SK-N-SH (cell line): ENCODE results near the gene PTMS. TPM values are rescaled to one million over a fixed set of nuclear protein-coding genes. Genes with fewer than 3 reads are reported as not detected.
A peak's percentile ranks its signal among the peaks of the same experiment; 100 is the strongest.

ENCODE experiments used
- CTCF ChIA-PET: fragments of 300-600, 350-600 bp; formaldehyde crosslinking; extraction: SDS; loops from one replicate; lab custom pipeline; 2021; lab: Yijun Ruan, JAX
- POLR2A ChIA-PET: fragments of 350-600 bp; sonication (Branson Sonifier 250); formaldehyde crosslinking; extraction: SDS; loops from one replicate; lab custom pipeline; 2020; ENCODE audit warnings: antibody characterized with exemption, inconsistent platforms; lab: Yijun Ruan, JAX
- DNase-seq: peaks from one replicate; pipeline ENCODE4 v3.0.0; 2012
- H2AFZ ChIP-seq: fragments of 200-600 bp; sonication (generic); 2 replicates; pipeline ENCODE4 v1.8.1; 2016; ENCODE audit warnings: antibody characterized with exemption, mild to moderate bottlenecking, low read depth
- H3F3A ChIP-seq: fragments of 200-600 bp; sonication (generic); replicated peaks from 2 replicates; pipeline ENCODE3; 2016; ENCODE audit warnings: antibody characterized with exemption, mild to moderate bottlenecking; ENCODE audit not compliant: insufficient read depth
- H3K27ac ChIP-seq, 2 experiments: fragments of 200-500 bp in 1 of 2; fragments of 200-600 bp in 1 of 2; sonication (Bioruptor generic) in 1 of 2; sonication (generic), shearing (Covaris generic) in 1 of 2; 2 replicates each; pipeline versions ENCODE4 v1.5.1 to v1.6.1; 2014 to 2016; ENCODE audit warnings: low read depth in 2 of 2, inconsistent platforms in 1 of 2, low read length in 1 of 2, mild to moderate bottlenecking in 1 of 2, mixed read lengths in 1 of 2
- H3K27me3 ChIP-seq: fragments of 200-600 bp; sonication (generic), shearing (Covaris generic); 2 replicates; pipeline ENCODE4 v1.6.1; 2016; ENCODE audit warnings: mixed run types; ENCODE audit not compliant: insufficient read depth
- H3K36me3 ChIP-seq, 2 experiments: fragments of 200-500 bp in 1 of 2; fragments of 200-600 bp in 1 of 2; sonication (Bioruptor generic) in 1 of 2; sonication (generic) in 1 of 2; replicated peaks in 1 of 2; 2 replicates each; pipeline versions ENCODE3 to v1.5.1; 2014 to 2016; ENCODE audit warnings: low read length in 1 of 2, mild to moderate bottlenecking in 1 of 2; ENCODE audit not compliant: insufficient read depth in 2 of 2, control insufficient read depth in 1 of 2
- H3K4me1 ChIP-seq, 2 experiments: fragments of 200-500 bp in 1 of 2; fragments of 200-600 bp in 1 of 2; sonication (Bioruptor generic) in 1 of 2; sonication (generic), shearing (Covaris generic) in 1 of 2; 2 replicates each; pipeline versions ENCODE4 v1.5.1 to v1.6.1; 2014 to 2016; ENCODE audit warnings: low read depth in 1 of 2, low read length in 1 of 2, mixed run types in 1 of 2; ENCODE audit not compliant: insufficient read depth in 2 of 2, control insufficient read depth in 1 of 2
- H3K4me2 ChIP-seq: fragments of 200-600 bp; sonication (generic), shearing (Covaris generic); 2 replicates; pipeline ENCODE4 v1.6.1; 2017; ENCODE audit warnings: mixed run types
- H3K4me3 ChIP-seq, 2 experiments: fragments of 200-500 bp in 1 of 2; fragments of 200-600 bp in 1 of 2; sonication (Bioruptor generic) in 1 of 2; sonication (generic), shearing (Covaris generic) in 1 of 2; 2 replicates each; pipeline versions ENCODE4 v1.5.1 to v1.8.1; 2014 to 2016; ENCODE audit warnings: low read depth in 2 of 2, inconsistent platforms in 1 of 2, low read length in 1 of 2, mild to moderate bottlenecking in 1 of 2, mixed read lengths in 1 of 2, moderate library complexity in 1 of 2
- H3K79me2 ChIP-seq: fragments of 200-600 bp; sonication (generic); 2 replicates; pipeline ENCODE4 v1.8.1; 2017; ENCODE audit warnings: mild to moderate bottlenecking; ENCODE audit not compliant: insufficient read depth
- H3K9ac ChIP-seq: fragments of 200-600 bp; sonication (generic); 2 replicates; pipeline ENCODE4 v1.6.1; 2017; ENCODE audit warnings: mixed run types
- H3K9me2 ChIP-seq: fragments of 200-600 bp; sonication (generic); 2 replicates; pipeline ENCODE4 v1.6.1; 2017; ENCODE audit warnings: mixed run types
- H3K9me3 ChIP-seq: fragments of 200-600 bp; sonication (generic); 2 replicates; pipeline ENCODE4 v1.6.1; 2017; ENCODE audit warnings: mixed run types, mild to moderate bottlenecking, moderate library complexity
- H4K20me1 ChIP-seq: fragments of 200-600 bp; sonication (generic); 2 replicates; pipeline ENCODE4 v1.6.1; 2017; ENCODE audit warnings: mild to moderate bottlenecking, mixed run types; ENCODE audit not compliant: insufficient read depth
- EZH2phosphoT487 ChIP-seq: fragments of 200-600 bp; sonication (generic); IDR thresholded peaks from 2 replicates; pipeline ENCODE4 v1.6.1; 2017; ENCODE audit warnings: low read depth, mixed run types, mild to moderate bottlenecking, antibody characterized with exemption, moderate library complexity, borderline replicate concordance
- FOSL2 ChIP-seq: IDR thresholded peaks from 2 replicates; pipeline ENCODE4 v1.4.0; 2012; ENCODE audit warnings: low read depth, mild to moderate bottlenecking, moderate library complexity, borderline replicate concordance
- FOXJ3 ChIP-seq: sonication (generic); formaldehyde crosslinking; IDR thresholded peaks from 2 replicates; pipeline ENCODE4 v1.5.1; 2020; ENCODE audit warnings: mild to moderate bottlenecking, missing genetic modification reagents
- JUND ChIP-seq: IDR thresholded peaks from 2 replicates; pipeline ENCODE4 v1.4.0; 2012
- MEF2A ChIP-seq: IDR thresholded peaks from 2 replicates; pipeline ENCODE4 v1.4.0; 2012; ENCODE audit warnings: low read depth, borderline replicate concordance
- MXI1 ChIP-seq: IDR thresholded peaks from 2 replicates; pipeline ENCODE4 v1.6.1; 2012; ENCODE audit warnings: mild to moderate bottlenecking, low read depth, low read length, improper control_type of control experiment
- NFIC ChIP-seq: IDR thresholded peaks from 2 replicates; pipeline ENCODE4 v1.4.0; 2012; ENCODE audit warnings: borderline replicate concordance
- NRF1 ChIP-seq: IDR thresholded peaks from 2 replicates; pipeline ENCODE4 v1.6.1; 2012; ENCODE audit warnings: low read depth, mild to moderate bottlenecking, low read length
- RCOR1 ChIP-seq: fragments of 150-350 bp; IDR thresholded peaks from 2 replicates; pipeline ENCODE4 v1.6.1; 2017; ENCODE audit warnings: antibody characterized with exemption, low read length
- REST ChIP-seq: IDR thresholded peaks from 2 replicates; pipeline ENCODE4 v1.6.1; 2012; ENCODE audit warnings: mild to moderate bottlenecking, low read depth, low read length, moderate library complexity
- RFX5 ChIP-seq: IDR thresholded peaks from 2 replicates; pipeline ENCODE4 v1.6.1; 2012; ENCODE audit warnings: mild to moderate bottlenecking, improper control_type of control experiment, low read length
- TAF1 ChIP-seq: IDR thresholded peaks from 2 replicates; pipeline ENCODE4 v1.6.1; 2012; ENCODE audit warnings: low read depth, mild to moderate bottlenecking, low read length, moderate library complexity, borderline replicate concordance
- ZBTB33 ChIP-seq: IDR thresholded peaks from 2 replicates; pipeline ENCODE4 v1.4.0; 2012; ENCODE audit warnings: low read depth, borderline replicate concordance
- WGBS: methylation state at CpG from one replicate; pipeline ENCODE4 v1.1.6; 2017; ENCODE audit warnings: low lambda C conversion rate; 5-methylcytosine and 5-hydroxymethylcytosine counted together
- polyA plus RNA-seq, 3 experiments: library from polyadenylated mRNA; depleted of rRNA; stranded (reverse); fragments of >200 nt; gene quantifications; 2 replicates each; pipeline ENCODE4 v1.2.3, GENCODE V29; 2012
- TF ChIP-seq, protein P1 (sequence below): fragments of 150-350 bp; IDR thresholded peaks from 2 replicates; pipeline ENCODE4 v1.6.1; 2017; ENCODE audit warnings: antibody characterized with exemption, low read length, low read depth, borderline replicate concordance
- TF ChIP-seq, protein P2 (sequence below): fragments of 150-350 bp; IDR thresholded peaks from 2 replicates; pipeline ENCODE4 v1.6.1; 2016; ENCODE audit warnings: mild to moderate bottlenecking, low read depth, low read length
- TF ChIP-seq, protein P3 (sequence below): IDR thresholded peaks from 2 replicates; pipeline ENCODE4 v1.4.0; 2012; ENCODE audit warnings: low read depth, borderline replicate concordance

Gene PTMS
- polyA plus RNA-seq, 1 of the 3 experiments (the other 2 are of a cell fraction): 661 TPM

- DNase-seq: no peak
- Histone ChIP-seq H3K4me2 (peak overlapping the region; percentile 96), H2AFZ (no peak overlapping the region), H3K9me2 (no peaks in the 10 kb centered on the region), H4K20me1 (peaks cover 40% of the 10 kb centered on the region), H3K79me2 (peaks cover 40% of the 10 kb centered on the region), H3K27me3 (no peaks in the 10 kb centered on the region), H3K27ac (no peak overlapping the region; a peak in 2 of 4 replicates), H3K9ac (no peak overlapping the region), H3K36me3 (peaks cover 17 to 20% of the 10 kb centered on the region in 2 experiments), H3F3A (peaks cover 21% of the 10 kb centered on the region), H3K4me3 (no peak overlapping the region), H3K4me1 (peaks cover 21 to 42% of the 10 kb centered on the region in 2 experiments; a peak in 3 of 4 replicates), H3K9me3 (no peaks in the 10 kb centered on the region)
- TF ChIP-seq FOSL2 (no peak), NFIC (no peak), ZBTB33 (no peak)
- TF ChIP-seq, protein P1, sequence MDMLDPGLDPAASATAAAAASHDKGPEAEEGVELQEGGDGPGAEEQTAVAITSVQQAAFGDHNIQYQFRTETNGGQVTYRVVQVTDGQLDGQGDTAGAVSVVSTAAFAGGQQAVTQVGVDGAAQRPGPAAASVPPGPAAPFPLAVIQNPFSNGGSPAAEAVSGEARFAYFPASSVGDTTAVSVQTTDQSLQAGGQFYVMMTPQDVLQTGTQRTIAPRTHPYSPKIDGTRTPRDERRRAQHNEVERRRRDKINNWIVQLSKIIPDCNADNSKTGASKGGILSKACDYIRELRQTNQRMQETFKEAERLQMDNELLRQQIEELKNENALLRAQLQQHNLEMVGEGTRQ: no peak
- ChIA-PET CTCF (interaction anchor here (0.9 to 15.2 kb wide), 8 partner anchors 8 to 59 kb away, joined by 3 to 343 read pairs (median 4); partner anchors contain the start of genes MLF2 and P3H3), POLR2A (interaction anchor here (0.6 to 4.8 kb wide), 4 partner anchors 8 to 156 kb away, joined by 3 to 89 read pairs (median 18); partner anchors contain the start of genes MLF2 and ZNF384)
- WGBS: 85% methylated on average over 4 of the region's 4 CpGs
Observed at GRCh38 chr12:6769666-6770065, 3.5 kb downstream of the PTMS start.

DNA sequence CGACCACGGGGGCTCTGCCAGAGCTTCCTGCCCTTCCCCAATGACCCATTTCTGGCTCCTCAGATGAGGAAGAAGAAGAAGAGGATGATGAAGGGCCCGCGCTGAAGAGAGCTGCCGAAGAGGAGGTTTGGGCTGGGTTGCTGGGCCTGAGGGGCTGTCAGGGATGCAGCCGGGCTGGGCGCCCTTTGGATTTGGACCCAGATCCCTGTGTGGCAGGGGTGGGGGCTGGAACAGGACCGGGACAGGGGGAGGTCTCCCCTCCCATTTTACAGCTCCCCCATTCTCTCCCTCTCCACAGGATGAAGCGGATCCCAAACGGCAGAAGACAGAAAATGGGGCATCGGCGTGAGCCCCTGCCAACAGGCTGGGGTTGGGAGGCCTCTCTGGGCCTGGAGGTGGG is 3.9 kb downstream of the PTMS start:
- TF ChIP-seq, protein P2, sequence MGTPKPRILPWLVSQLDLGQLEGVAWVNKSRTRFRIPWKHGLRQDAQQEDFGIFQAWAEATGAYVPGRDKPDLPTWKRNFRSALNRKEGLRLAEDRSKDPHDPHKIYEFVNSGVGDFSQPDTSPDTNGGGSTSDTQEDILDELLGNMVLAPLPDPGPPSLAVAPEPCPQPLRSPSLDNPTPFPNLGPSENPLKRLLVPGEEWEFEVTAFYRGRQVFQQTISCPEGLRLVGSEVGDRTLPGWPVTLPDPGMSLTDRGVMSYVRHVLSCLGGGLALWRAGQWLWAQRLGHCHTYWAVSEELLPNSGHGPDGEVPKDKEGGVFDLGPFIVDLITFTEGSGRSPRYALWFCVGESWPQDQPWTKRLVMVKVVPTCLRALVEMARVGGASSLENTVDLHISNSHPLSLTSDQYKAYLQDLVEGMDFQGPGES: no peak
- TF ChIP-seq, protein P3, sequence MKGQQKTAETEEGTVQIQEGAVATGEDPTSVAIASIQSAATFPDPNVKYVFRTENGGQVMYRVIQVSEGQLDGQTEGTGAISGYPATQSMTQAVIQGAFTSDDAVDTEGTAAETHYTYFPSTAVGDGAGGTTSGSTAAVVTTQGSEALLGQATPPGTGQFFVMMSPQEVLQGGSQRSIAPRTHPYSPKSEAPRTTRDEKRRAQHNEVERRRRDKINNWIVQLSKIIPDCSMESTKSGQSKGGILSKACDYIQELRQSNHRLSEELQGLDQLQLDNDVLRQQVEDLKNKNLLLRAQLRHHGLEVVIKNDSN: no peak
- TF ChIP-seq MXI1: no peak
- TF ChIP-seq TAF1: no peak
- no peak for TF ChIP-seq RFX5
- no peak for TF ChIP-seq EZH2phosphoT487
- no peak for TF ChIP-seq MEF2A
- no peak for TF ChIP-seq REST
- TF ChIP-seq RCOR1: no peak
- TF ChIP-seq JUND: no peak
- TF ChIP-seq NFIC: no peak
- no peak for TF ChIP-seq FOXJ3 (CRISPR knock-in tag)
- no peak for TF ChIP-seq NRF1
- TF ChIP-seq, all 33 proteins: peak for 0
- Histone ChIP-seq H3K9me2 (no peaks in the 10 kb centered on the region), H2AFZ (no peak overlapping the region), H3K27ac (peak overlapping the region in 1 of 2 experiments; percentile 21; a peak in 2 of 4 replicates), H3K9me3 (no peaks in the 10 kb centered on the region), H3K27me3 (no peaks in the 10 kb centered on the region), H3K36me3 (peaks cover 17 to 20% of the 10 kb centered on the region in 2 experiments), H3F3A (peaks cover 17% of the 10 kb centered on the region), H3K79me2 (peaks cover 40% of the 10 kb centered on the region), H3K4me3 (no peak overlapping the region), H4K20me1 (peaks cover 40% of the 10 kb centered on the region), H3K4me2 (peak overlapping the region; percentile 96; the same call in 1 of the 2 replicates), H3K9ac (no peak overlapping the region), H3K4me1 (peaks cover 17 to 38% of the 10 kb centered on the region in 2 experiments; a peak in 3 of 4 replicates)
- CTCF ChIA-PET: interaction anchor here (1.2 to 15.2 kb wide), 5 partner anchors 8 to 55 kb away, joined by 3 to 343 read pairs (median 6); partner anchors contain the start of gene MLF2
- no peak for DNase-seq
- POLR2A ChIA-PET: interaction anchor here (1.6 to 4.6 kb wide), 2 partner anchors 17 kb away, joined by 9 to 89 read pairs; partner anchors contain the start of gene MLF2
- 84% methylated on average over 10 of the region's 12 CpGs for WGBS
